Hematopoietic multipotent progenitor cell treated with erythropoietin and hydrocortisone succinate and interleukin-3 and kit ligand, for 6 days (in vitro differentiated cells): ENCODE data around the gene STIM1.

Experiments used
- DNase-seq: peaks from one replicate; pipeline ENCODE4 v3.0.0-alpha.2; 2015

Gene STIM1

DNA sequence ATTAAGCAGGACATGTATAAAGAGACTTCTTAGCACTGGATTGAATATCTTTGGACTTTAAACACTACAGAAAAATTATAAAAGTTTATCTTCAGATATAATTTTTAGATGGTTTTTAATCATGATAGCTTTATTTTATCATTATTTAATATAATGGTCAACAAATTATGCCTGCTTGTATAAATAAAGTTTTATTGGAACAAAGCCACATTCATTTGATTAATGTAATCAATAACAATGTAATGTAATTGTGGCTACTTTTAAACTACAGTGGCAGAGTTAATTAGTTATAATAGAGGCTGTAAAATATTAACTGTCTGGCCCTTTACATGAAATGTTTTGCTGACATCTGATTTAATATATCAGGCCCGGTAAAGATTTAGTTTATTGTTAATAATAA is 70.0 kb downstream of the STIM1 start:
- DNase-seq = no peak

DNA sequence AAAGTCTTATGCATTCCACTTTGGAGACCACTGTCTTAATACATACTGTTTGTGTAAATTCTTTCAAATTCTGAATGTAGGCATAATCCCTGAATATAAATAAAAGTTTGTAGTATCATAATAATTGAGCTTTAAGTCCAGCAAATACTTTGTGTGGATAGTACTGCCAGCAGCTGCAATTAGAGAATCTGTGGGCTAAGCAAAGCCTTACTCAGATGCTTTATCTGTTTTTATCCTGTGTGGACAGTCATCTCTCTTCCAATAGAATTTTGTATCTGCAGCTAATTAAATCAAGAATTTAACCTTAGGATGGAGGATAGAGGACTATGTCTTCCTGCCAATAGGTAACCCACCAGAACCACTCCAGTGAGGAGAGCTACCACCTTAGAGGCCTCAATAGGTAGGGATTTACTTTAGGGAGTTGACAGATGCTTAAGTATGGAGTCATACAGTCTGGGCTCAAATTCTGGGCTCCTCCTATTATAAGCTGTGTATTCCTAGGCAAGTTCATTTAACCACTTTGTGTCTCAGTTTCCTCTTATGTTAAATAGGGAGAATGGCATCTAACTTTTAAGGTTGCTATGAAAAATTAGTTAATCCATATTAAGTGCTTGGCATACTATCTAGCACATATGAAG is 71.1 kb downstream of the STIM1 start:
- DNase-seq = no peak

DNA sequence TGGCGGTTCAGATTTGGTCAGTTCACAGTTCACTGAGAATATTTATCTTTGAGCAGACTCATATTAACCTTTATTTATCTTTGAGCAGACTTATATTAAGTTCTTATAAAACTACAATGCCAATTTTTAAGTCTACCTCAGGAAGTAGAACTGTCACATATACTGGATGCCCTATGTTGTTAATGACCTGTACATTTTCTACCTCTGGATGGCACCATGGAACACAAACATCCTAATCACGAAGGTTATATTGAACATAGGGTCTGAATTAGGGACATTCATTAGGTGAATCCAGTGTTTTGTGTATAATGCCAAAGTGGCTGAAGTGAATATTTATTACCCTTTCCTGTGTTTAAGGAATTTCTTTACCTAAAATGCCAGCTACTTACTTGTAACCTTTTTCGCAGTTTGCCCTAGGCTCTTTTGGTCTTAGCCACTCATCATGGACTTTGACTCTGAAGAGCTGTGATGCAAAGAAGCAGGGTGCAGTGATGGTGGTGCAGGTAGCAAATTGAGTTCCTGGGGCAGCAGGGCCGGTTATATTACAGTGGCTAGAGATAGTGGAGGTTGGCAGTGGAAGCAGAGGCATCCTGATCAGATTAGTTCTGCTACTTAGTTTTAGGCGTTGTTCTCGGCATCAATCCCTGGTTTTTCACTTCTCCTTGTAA is 71.8 kb downstream of the STIM1 start:
- peak; percentile 31 for DNase-seq

DNA sequence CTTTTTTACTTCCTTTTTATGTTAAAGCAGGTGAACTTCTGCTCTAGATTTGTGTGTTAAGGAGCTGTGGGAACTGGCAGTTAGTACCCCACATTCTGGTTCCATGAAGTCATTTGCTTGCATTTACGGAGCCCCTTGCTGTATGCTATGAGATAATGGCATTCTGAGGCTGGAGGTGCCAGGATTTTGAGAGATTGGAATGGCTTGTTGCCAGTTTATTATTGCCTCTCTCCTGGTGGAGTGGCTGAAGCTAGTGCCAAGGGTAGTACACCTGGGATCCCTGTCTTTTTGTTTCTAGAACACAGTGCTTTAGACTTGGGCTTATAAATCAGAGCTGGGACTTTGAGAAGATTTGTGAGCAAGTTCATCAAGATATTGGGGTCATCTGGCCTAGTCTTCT is 73.8 kb downstream of the STIM1 start:
- no peak for DNase-seq

DNA sequence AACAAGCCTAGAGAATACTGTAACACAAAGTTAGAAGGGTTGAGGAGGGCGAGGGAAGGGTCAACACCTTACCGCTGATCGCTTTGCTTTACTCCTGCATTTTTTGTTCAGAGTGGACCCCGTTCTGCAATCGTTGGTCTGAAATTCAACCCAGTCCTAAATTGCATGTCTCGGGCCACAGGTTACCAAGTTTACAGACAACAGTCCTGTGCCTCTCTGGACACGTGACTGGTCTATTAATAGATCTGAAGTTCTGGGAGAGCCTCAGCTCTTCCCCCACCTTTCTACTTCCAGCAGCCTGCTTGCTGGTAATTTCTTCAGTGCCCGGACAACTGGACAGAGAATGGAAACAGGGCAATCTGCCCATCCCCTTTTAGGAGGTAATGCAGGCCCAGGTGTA is 74.2 kb downstream of the STIM1 start:
- no peak for DNase-seq

GRCh38 chr11:3932698-3933097 is 77.2 kb downstream of the STIM1 start:
- DNase-seq = no peak

DNA sequence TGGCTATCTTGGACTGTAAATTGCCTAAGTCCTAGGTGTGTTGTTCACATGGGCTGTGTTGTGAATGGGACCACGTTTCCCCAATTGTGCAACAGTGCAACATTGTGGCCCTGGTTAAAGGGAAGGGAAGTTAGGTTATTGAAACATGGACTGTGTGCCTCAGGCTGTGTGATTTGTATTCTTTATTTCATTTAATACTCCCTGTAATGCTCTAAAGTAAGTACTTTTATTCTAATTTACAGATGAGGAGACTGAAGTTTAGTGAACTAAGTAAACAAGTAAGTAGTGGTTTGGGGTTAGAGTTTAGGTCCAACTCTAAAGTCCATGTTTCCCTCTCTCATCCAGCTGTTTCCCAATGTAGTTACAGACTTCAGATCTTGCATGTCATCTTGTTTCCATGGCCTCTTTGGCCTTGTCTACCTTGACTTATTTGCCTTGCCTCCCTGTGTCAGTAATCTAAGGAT is 77.7 kb downstream of the STIM1 start:
- DNase-seq = no peak

- no peak for DNase-seq
Measured at GRCh38 chr11:3934658-3935057, 79.2 kb downstream of the STIM1 start.

DNA sequence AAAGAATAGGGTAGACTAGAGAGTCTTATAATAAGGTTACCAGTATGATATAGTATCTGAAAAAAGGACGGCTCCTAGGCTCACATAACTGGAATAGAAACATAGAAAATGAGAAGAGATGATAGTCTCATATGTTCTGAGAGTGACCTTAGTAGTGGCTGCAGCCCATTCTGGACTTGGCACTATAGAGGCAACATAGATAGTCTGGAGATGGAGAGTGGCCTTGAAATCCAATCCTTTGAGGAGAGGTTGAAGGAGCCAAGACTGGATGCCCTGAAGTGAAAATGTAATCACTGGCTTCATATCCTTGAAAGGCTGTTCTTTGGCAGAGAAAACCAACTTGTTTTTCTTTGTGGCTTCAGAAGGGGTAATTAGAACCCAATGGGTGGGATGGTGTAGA is 81.1 kb downstream of the STIM1 start:
- DNase-seq = no peak

DNA sequence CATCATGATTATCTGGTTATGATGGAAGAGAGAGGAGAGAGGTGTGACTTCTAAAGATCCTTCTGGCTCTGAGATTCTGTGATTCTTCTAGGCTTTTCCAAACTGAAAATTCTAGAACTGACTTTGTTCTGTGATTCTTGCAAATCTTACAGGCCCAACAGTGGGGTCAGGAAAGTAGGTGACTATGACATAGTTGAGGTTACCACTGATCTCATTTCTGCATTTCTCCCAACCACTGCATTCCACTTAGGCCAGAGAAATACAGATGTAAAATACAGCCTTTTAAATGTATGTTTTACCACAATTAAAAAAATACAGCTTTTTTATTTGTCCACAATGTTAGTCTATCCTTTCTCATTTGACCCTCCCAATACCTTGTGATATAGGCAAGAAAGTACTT is 83.7 kb downstream of the STIM1 start:
- DNase-seq = no peak

- DNase-seq = no peak
Measured at GRCh38 chr11:3939651-3940190, 84.3 kb downstream of the STIM1 start.

DNA sequence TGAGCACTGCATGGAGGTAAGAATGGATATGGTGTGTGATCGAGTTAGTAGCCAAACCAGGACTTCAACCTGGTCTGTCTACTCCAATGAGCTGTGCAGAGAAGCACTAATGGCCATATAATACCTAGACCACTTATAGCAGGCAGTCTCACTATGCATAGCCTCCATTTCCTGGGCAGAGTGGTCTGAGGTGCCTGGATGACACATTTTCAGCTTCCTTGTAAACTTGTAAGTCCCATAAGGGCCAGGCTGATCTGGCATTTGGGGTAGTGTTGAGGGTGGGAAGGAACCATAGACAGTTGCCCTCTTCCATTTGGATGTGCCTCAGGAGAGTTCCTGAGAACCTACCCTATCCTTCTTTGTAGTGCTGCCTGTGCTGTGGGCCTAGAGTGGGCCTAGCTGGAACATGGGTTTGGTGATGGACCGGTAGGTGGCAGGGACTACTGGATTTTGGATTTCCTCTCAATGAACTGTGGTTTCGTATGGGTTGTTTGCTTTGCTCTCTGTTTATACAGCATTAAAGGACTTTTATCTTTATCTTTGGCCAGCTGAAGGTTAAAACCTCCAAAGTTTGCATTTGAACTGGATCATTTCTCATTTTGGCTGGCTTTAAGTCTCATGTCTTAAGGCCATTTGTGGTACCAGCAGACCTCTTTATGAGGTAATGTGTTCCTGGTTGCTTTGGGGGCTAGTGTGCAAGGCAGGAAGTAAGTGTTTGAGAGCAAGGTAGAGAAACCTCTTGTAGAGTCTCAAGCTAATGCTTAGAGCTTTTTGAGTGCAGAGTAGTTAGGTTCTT is 86.9 kb downstream of the STIM1 start:
- peak; percentile 41 for DNase-seq

DNA sequence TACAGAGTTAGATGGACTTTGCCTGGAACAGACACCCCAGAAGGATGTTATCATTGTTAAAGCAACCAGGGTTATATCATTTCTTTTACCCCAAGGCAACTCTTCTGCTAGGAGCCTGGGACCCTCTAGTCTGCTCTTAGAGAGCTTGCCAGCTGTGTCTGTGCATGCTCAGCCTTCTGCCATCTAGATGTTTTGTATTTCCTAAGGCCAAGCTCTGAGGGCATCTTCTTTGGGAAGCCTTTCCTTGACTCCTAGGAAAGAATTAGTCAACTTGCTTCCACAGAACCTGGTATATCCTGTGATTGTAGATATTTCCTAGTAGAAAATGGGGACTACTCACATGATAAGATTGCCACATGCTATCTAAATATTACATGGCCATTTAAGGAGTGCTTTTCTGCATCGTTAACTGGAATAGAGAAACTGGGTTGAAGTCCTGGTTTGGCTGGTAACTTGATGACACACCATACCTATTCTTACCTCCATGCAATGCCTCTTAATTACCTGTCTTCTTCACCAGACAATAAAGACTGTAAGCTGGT is 87.6 kb downstream of the STIM1 start:
- no peak for DNase-seq

DNA sequence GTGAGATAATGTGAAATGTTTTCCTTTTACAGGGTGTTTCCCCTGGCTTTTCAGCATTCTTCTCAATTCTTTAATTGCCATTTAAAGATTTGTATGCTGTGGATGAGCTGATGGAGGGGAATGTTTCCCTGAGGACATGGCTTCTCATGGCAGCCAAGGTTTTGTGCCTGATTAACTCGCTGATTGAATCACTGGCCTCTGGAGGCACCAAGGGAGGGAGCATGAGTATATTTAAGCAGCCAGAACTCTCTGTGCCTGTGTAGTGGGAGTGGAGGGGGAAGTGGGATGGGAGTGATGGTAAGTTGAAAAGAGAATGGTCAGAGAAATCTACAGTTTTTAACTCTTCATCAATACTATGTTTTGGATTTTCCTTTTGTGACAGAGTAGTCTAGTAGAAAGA is 88.7 kb downstream of the STIM1 start:
- DNase-seq = no peak

- DNase-seq = no peak
Measured at GRCh38 chr11:3946455-3947017, 91.1 kb downstream of the STIM1 start.

DNA sequence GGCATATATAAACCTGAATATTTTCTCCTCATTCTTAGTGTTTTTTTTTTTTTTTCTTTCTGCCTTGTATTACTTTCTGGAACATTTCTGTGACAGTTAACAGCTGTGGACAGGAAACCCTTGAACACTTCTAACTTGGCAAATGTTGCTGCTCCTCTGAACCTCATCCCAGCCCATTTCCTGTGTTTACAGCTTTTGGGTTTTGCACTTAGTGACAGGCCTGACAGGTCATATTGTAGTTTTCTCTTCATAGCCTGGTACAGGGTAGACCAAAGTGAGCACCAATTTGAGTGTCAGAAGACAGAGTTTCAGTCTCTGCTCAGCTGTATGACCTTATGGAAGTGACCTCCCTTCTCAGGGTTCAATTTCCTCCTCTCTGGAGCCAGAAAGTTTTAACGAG is 91.6 kb downstream of the STIM1 start:
- DNase-seq = peak; percentile 57

GRCh38 chr11:3949125-3949524 is 93.7 kb downstream of the STIM1 start:
- DNase-seq = peak; percentile 68

GRCh38 chr11:3950996-3951660 is 95.7 kb downstream of the STIM1 start:
- peak; percentile 76 for DNase-seq

- peak; percentile 34 for DNase-seq
Measured at GRCh38 chr11:3952715-3953114, 97.3 kb downstream of the STIM1 start.

- peak; percentile 37 for DNase-seq
Measured at GRCh38 chr11:3953327-3953726, 97.9 kb downstream of the STIM1 start.

GRCh38 chr11:3954448-3955298 is 99.2 kb downstream of the STIM1 start:
- no peak for DNase-seq

GRCh38 chr11:3955299-3955665 is 99.8 kb downstream of the STIM1 start:
- no peak for DNase-seq
